H1 (cell line): ENCODE results near the gene SYNPR. TPM values are rescaled to one million over a fixed set of nuclear protein-coding genes. Genes with fewer than 3 reads are reported as not detected.

ENCODE experiments used
- CTCF ChIA-PET: fragments of 300-600 bp; sonication (Branson Sonifier 250); formaldehyde crosslinking; loops from one replicate; lab custom pipeline; 2021; ENCODE audit not compliant: partially characterized antibody; lab: Charles Lee
- POLR2A ChIA-PET: fragments of 300-600 bp; sonication (Branson Sonifier 250); formaldehyde crosslinking; loops from one replicate; lab custom pipeline; 2021; ENCODE audit warnings: inconsistent platforms; ENCODE audit not compliant: partially characterized antibody; lab: Charles Lee
- DNase-seq, 2 experiments: peaks; one replicate each; pipeline versions ENCODE4 v3.0.0 to v3.0.0-alpha.2; 2010 to 2022; ENCODE audit warnings: low spot score in 2 of 2, low read depth in 1 of 2, mixed read lengths in 1 of 2
- FAIRE-seq: peaks from 2 replicates; lab custom pipeline; 2011; peaks lifted over from hg19 to GRCh38; lab: Jason Lieb, UNC
- H2AFZ ChIP-seq: 2 replicates; pipeline ENCODE4 v1.8.1; 2012; ENCODE audit warnings: low read length, inconsistent platforms
- H2AK5ac ChIP-seq: 2 replicates; pipeline ENCODE4 v1.6.1; 2013; ENCODE audit warnings: low read depth, low read length
- H2BK120ac ChIP-seq: replicated peaks from 2 replicates; pipeline ENCODE3; 2013; ENCODE audit warnings: low read depth, low read length, inconsistent platforms
- H2BK12ac ChIP-seq: 2 replicates; pipeline ENCODE4 v1.6.1; 2013; ENCODE audit warnings: low read depth, low read length
- H2BK15ac ChIP-seq: 2 replicates; pipeline ENCODE4 v1.6.1; 2013; ENCODE audit warnings: low read length
- H2BK20ac ChIP-seq: 2 replicates; pipeline ENCODE4 v1.6.1; 2013; ENCODE audit warnings: low read length
- H2BK5ac ChIP-seq: 2 replicates; pipeline ENCODE4 v1.6.1; 2013; ENCODE audit warnings: low read depth, low read length
- H3K14ac ChIP-seq: 2 replicates; pipeline ENCODE4 v1.6.1; 2013; ENCODE audit warnings: inconsistent platforms; ENCODE audit not compliant: insufficient read length
- H3K18ac ChIP-seq: 2 replicates; pipeline ENCODE4 v1.6.1; 2013; ENCODE audit warnings: low read length; ENCODE audit errors: extremely low read depth
- H3K23ac ChIP-seq: 2 replicates; pipeline ENCODE4 v1.6.1; 2013; ENCODE audit warnings: inconsistent platforms; ENCODE audit not compliant: insufficient read length
- H3K23me2 ChIP-seq: 2 replicates; pipeline ENCODE4 v1.6.1; 2013; ENCODE audit warnings: low read depth, low read length
- H3K27ac ChIP-seq: 2 replicates; pipeline ENCODE4 v1.6.1; 2011; ENCODE audit warnings: low read depth, low read length, inconsistent platforms
- H3K27me3 ChIP-seq, 4 experiments: replicated peaks in 1 of 4; 1 replicate in 1 of 4; 2 replicates in 3 of 4; pipeline versions ENCODE4 v1.6.1 to v1.8.1; 2011 to 2013; ENCODE audit warnings: low read length in 3 of 4, mild to moderate bottlenecking in 3 of 4, inconsistent platforms in 2 of 4, mixed read lengths in 2 of 4, moderate library complexity in 1 of 4; ENCODE audit not compliant: control insufficient read depth in 3 of 4, insufficient read depth in 3 of 4; ENCODE audit errors: extremely low read depth in 1 of 4
- H3K36me3 ChIP-seq, 4 experiments: 2 replicates each; pipeline versions ENCODE4 v1.6.1 to v1.8.1; 2011 to 2013; ENCODE audit warnings: mild to moderate bottlenecking in 4 of 4, low read length in 3 of 4, moderate library complexity in 2 of 4, control low read depth in 1 of 4, inconsistent platforms in 1 of 4; ENCODE audit not compliant: insufficient read depth in 4 of 4, control insufficient read depth in 2 of 4
- H3K4ac ChIP-seq: replicated peaks from 2 replicates; pipeline ENCODE3; 2013; ENCODE audit warnings: low read length, low read depth, mixed read lengths, inconsistent platforms; ENCODE audit not compliant: insufficient read length
- H3K4me1 ChIP-seq, 4 experiments: replicated peaks in 1 of 4; 1 replicate in 1 of 4; 2 replicates in 3 of 4; pipeline versions ENCODE4 v1.6.1 to v1.8.1; 2011 to 2013; ENCODE audit warnings: low read length in 3 of 4, inconsistent platforms in 2 of 4, mixed read lengths in 1 of 4; ENCODE audit not compliant: insufficient read depth in 4 of 4, control insufficient read depth in 3 of 4
- H3K4me2 ChIP-seq, 2 experiments: 2 replicates each; pipeline versions ENCODE4 v1.6.1 to v1.8.1; 2011 to 2013; ENCODE audit warnings: low read depth in 2 of 2, low read length in 2 of 2, control low read depth in 1 of 2, inconsistent platforms in 1 of 2, mild to moderate bottlenecking in 1 of 2; ENCODE audit not compliant: insufficient read depth in 1 of 2
- H3K4me3 ChIP-seq, 4 experiments: fragments of 200-600, 300-600 bp in 1 of 4; sonication (generic), shearing (Covaris generic), sonication (Bioruptor Twin) in 1 of 4; 2 replicates each; pipeline versions ENCODE4 v1.5.1 to v1.8.1; 2011 to 2016; ENCODE audit warnings: low read length in 4 of 4, low read depth in 3 of 4, control low read depth in 2 of 4, inconsistent platforms in 2 of 4, mild to moderate bottlenecking in 2 of 4, mixed read lengths in 1 of 4, moderate library complexity in 1 of 4; ENCODE audit not compliant: insufficient read depth in 2 of 4; ENCODE audit errors: extremely low read depth in 1 of 4
- H3K56ac ChIP-seq: replicated peaks from 2 replicates; pipeline ENCODE3; 2013; ENCODE audit warnings: low read depth, mild to moderate bottlenecking, mixed read lengths, low read length, inconsistent platforms; ENCODE audit not compliant: insufficient read length
- H3K79me1 ChIP-seq: 2 replicates; pipeline ENCODE4 v1.6.1; 2013; ENCODE audit warnings: low read depth, low read length, control low read depth
- H3K79me2 ChIP-seq, 2 experiments: 2 replicates each; pipeline versions ENCODE4 v1.6.1 to v1.8.1; 2012 to 2013; ENCODE audit warnings: low read length in 2 of 2, mild to moderate bottlenecking in 2 of 2, inconsistent platforms in 1 of 2; ENCODE audit not compliant: insufficient read depth in 2 of 2, control insufficient read depth in 1 of 2
- H3K9ac ChIP-seq, 4 experiments: replicated peaks in 1 of 4; 1 replicate in 1 of 4; 2 replicates in 3 of 4; pipeline versions ENCODE4 v1.6.1 to v1.8.1; 2011 to 2013; ENCODE audit warnings: low read depth in 3 of 4, low read length in 3 of 4, control low read depth in 2 of 4, mild to moderate bottlenecking in 2 of 4, moderate library complexity in 2 of 4, inconsistent platforms in 1 of 4; ENCODE audit errors: extremely low read depth in 1 of 4
- H3K9me3 ChIP-seq, 2 experiments: 2 replicates each; pipeline versions ENCODE4 v1.6.1 to v1.8.1; 2012 to 2013; ENCODE audit warnings: mild to moderate bottlenecking in 2 of 2, moderate library complexity in 2 of 2, control low read depth in 1 of 2, inconsistent platforms in 1 of 2, low read depth in 1 of 2, low read length in 1 of 2, mixed read lengths in 1 of 2; ENCODE audit not compliant: insufficient read depth in 2 of 2
- H4K20me1 ChIP-seq, 2 experiments: replicated peaks in 1 of 2; 2 replicates each; pipeline versions ENCODE3 to v1.8.1; 2011 to 2013; ENCODE audit warnings: inconsistent platforms in 2 of 2, low read length in 2 of 2, mild to moderate bottlenecking in 1 of 2; ENCODE audit not compliant: insufficient read depth in 2 of 2, control insufficient read depth in 1 of 2
- H4K5ac ChIP-seq: 2 replicates; pipeline ENCODE4 v1.6.1; 2013; ENCODE audit warnings: low read length, low read depth, mixed read lengths, inconsistent platforms; ENCODE audit not compliant: insufficient read length
- H4K8ac ChIP-seq: 2 replicates; pipeline ENCODE4 v1.8.0; 2013; ENCODE audit warnings: mild to moderate bottlenecking, moderate library complexity, low read length, inconsistent platforms; ENCODE audit not compliant: insufficient read depth; ENCODE audit errors: extremely low read depth
- H4K91ac ChIP-seq: replicated peaks from 2 replicates; pipeline ENCODE3; 2013; ENCODE audit warnings: low read length, mixed read lengths, inconsistent platforms; ENCODE audit not compliant: insufficient read length
- CEBPB ChIP-seq: IDR thresholded peaks from 2 replicates; pipeline ENCODE4 v1.6.1; 2012; ENCODE audit warnings: low read depth, low read length
- CHD1 ChIP-seq: IDR thresholded peaks from 2 replicates; pipeline ENCODE4 v1.6.1; 2012; ENCODE audit warnings: low read depth, low read length, improper control_type of control experiment
- FOSL1 ChIP-seq: IDR thresholded peaks from 2 replicates; pipeline ENCODE4 v1.6.1; 2011; ENCODE audit warnings: mild to moderate bottlenecking, low read depth, low read length, moderate library complexity; ENCODE audit not compliant: insufficient read depth
- KDM1A ChIP-seq: fragments of 200-600, 300-600 bp; sonication (generic); IDR thresholded peaks from 2 replicates; pipeline ENCODE4 v1.7.1; 2016; ENCODE audit warnings: mild to moderate bottlenecking, low read length, borderline replicate concordance
- POLR2AphosphoS5 ChIP-seq: IDR thresholded peaks from 2 replicates; pipeline ENCODE4 v1.6.1; 2011; ENCODE audit warnings: low read depth, low read length
- SP1 ChIP-seq: IDR thresholded peaks from 2 replicates; pipeline ENCODE4 v1.6.1; 2011; ENCODE audit warnings: low read depth, low read length
- polyA plus RNA-seq, 7 experiments: library from polyadenylated mRNA; depleted of rRNA in 3 of 7; stranded (reverse) in 5 of 7; unstranded in 2 of 7; fragments of >200 nt in 5 of 7; fragments of 200-250 nt in 2 of 7; gene quantifications; 1 replicate in 5 of 7; 2 replicates in 1 of 7; 4 replicates in 1 of 7; pipeline versions ENCODE4 v1.2.1 to v1.2.3, GENCODE V29; 2011 to 2013; ENCODE audit warnings: missing spikeins in 2 of 7, mixed read lengths in 2 of 7
- total RNA-seq: library from RNA; stranded (reverse); fragmentation: NEBNext Ultra II Directional; extraction: Animal tissue kit (Norgen Biotek cat#: 25700); gene quantifications from 2 replicates; pipeline ENCODE4 v1.2.1, GENCODE V29; 2021
- TF ChIP-seq, protein P1 (sequence below): IDR thresholded peaks from 2 replicates; pipeline ENCODE4 v1.6.1; 2012; ENCODE audit warnings: low read length, inconsistent platforms

SYNPR gene
- total and polyA plus RNA-seq, 2 of the 8 experiments (the other 6 are each of a cell fraction or from before 2014, with no cell fraction given): 0.39 to 0.99 TPM

DNA sequence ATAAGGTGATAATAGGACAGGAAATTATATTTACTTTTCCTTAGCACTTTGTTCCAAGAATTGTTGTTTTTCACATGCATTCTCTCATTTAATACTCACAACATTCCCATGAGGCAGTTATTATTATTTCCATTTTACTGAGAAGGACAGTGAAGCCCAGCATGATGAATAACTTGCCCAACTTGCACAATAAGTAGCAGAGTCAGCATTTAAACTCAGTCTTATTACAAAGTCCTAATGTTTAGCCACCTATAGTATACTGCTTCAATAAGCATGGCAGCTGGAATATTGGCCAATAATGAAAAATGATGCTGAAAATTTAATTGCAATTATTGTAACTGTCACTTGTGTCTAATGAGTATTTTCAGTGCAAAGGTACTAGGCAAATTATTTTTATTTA is 45.7 kb downstream of the SYNPR start:
- no peaks in the 10 kb centered on the region for H4K20me1 ChIP-seq
- H4K8ac ChIP-seq: no peak overlapping the region
- H3K4me1 ChIP-seq: no peaks in the 10 kb centered on the region
- no peak overlapping the region for H2AK5ac ChIP-seq
- FAIRE-seq (no peak), DNase-seq (no peak)
- no peak overlapping the region for H3K23ac ChIP-seq
- H3K9ac ChIP-seq: no peak overlapping the region
- no peak overlapping the region for H4K91ac ChIP-seq
- no peak overlapping the region for H2BK12ac ChIP-seq
- no peak overlapping the region for H3K18ac ChIP-seq
- ChIA-PET POLR2A (no interaction called here), CTCF (interaction anchor here (0.7 to 1.6 kb wide), 2 partner anchors 9 to 655 kb away, joined by 3 to 4 read pairs; no protein-coding TSS in a partner anchor)
- peaks cover 0 to 2% (median 0%) of the 10 kb centered on the region in 4 experiments; a peak in 3 of 7 replicates for H3K27me3 ChIP-seq
- TF ChIP-seq FOSL1: no peak
- TF ChIP-seq CHD1: no peak
- no peak for TF ChIP-seq KDM1A
- TF ChIP-seq CEBPB: no peak
- TF ChIP-seq POLR2AphosphoS5: no peak
- TF ChIP-seq SP1: no peak
- TF ChIP-seq, protein P1, sequence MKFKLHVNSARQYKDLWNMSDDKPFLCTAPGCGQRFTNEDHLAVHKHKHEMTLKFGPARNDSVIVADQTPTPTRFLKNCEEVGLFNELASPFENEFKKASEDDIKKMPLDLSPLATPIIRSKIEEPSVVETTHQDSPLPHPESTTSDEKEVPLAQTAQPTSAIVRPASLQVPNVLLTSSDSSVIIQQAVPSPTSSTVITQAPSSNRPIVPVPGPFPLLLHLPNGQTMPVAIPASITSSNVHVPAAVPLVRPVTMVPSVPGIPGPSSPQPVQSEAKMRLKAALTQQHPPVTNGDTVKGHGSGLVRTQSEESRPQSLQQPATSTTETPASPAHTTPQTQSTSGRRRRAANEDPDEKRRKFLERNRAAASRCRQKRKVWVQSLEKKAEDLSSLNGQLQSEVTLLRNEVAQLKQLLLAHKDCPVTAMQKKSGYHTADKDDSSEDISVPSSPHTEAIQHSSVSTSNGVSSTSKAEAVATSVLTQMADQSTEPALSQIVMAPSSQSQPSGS: no peak
- no peak overlapping the region for H2BK5ac ChIP-seq
- H3K27ac ChIP-seq: no peak overlapping the region
- H3K4ac ChIP-seq: no peak overlapping the region
- no peak overlapping the region for H2AFZ ChIP-seq
- H3K23me2 ChIP-seq: no peaks in the 10 kb centered on the region
- H3K4me2 ChIP-seq: no peak overlapping the region
- H3K14ac ChIP-seq: no peak overlapping the region
- H2BK20ac ChIP-seq: no peak overlapping the region
- H3K9me3 ChIP-seq: no peaks in the 10 kb centered on the region
- no peak overlapping the region for H2BK120ac ChIP-seq
- H3K79me1 ChIP-seq: no peaks in the 10 kb centered on the region
- H3K56ac ChIP-seq: no peak overlapping the region
- no peaks in the 10 kb centered on the region for H3K36me3 ChIP-seq
- H3K4me3 ChIP-seq: no peak overlapping the region
- H4K5ac ChIP-seq: no peak overlapping the region
- H2BK15ac ChIP-seq: no peak overlapping the region
- no peaks in the 10 kb centered on the region for H3K79me2 ChIP-seq
